Vagina (tissue), 2 donors: ENCODE data around the gene GCH1.

Experiments
- CTCF ChIP-seq, 3 experiments: fragments of 450-650 bp in 2 of 3; fragments of 200-600 bp in 1 of 3; sonication (generic) in 1 of 3; IDR thresholded peaks; one replicate each; pipeline ENCODE4 v1.5.1; 2017 to 2019; ENCODE audit warnings: antibody characterized with exemption in 3 of 3, mild to moderate bottlenecking in 2 of 3, moderate library complexity in 2 of 3
- POLR2A ChIP-seq, 2 donors: fragments of 450-650 bp; IDR thresholded peaks; one replicate each; pipeline ENCODE4 v1.6.1; 2017; ENCODE audit warnings: antibody characterized with exemption in 2 of 2, mild to moderate bottlenecking in 2 of 2, moderate library complexity in 2 of 2
- POLR2AphosphoS5 ChIP-seq, 2 donors: sonication (generic); formaldehyde crosslinking; IDR thresholded peaks; one replicate each; pipeline ENCODE4 v1.9.0; 2017; ENCODE audit warnings: antibody characterized with exemption in 2 of 2, mild to moderate bottlenecking in 2 of 2, low read depth in 1 of 2; ENCODE audit not compliant: insufficient read depth in 1 of 2

- TF ChIP-seq CTCF (IDR thresholded peaks at IDR 0.05) (no peak), POLR2AphosphoS5 (IDR thresholded peaks at IDR 0.05; ENCODE audit: insufficient read depth in 1 of 2, low read depth in 1 of 2) (no peak), POLR2A (IDR thresholded peaks at IDR 0.05) (no peak)
Measured at GRCh38 chr14:54866588-54866987, 36.0 kb downstream of the GCH1 start.
